H1 (cell line): ENCODE measurements around the gene ACAA1. TPM values are rescaled to one million over a fixed set of nuclear protein-coding genes. Genes with fewer than 3 reads are reported as not detected.

Source experiments
- CTCF ChIA-PET: fragments of 300-600 bp; sonication (Branson Sonifier 250); formaldehyde crosslinking; loops from one replicate; lab custom pipeline; 2021; ENCODE audit not compliant: partially characterized antibody; lab: Charles Lee
- POLR2A ChIA-PET: fragments of 300-600 bp; sonication (Branson Sonifier 250); formaldehyde crosslinking; loops from one replicate; lab custom pipeline; 2021; ENCODE audit warnings: inconsistent platforms; ENCODE audit not compliant: partially characterized antibody; lab: Charles Lee
- DNase-seq, 2 experiments: peaks; one replicate each; pipeline versions ENCODE4 v3.0.0 to v3.0.0-alpha.2; 2010 to 2022; ENCODE audit warnings: low spot score in 2 of 2, low read depth in 1 of 2, mixed read lengths in 1 of 2
- FAIRE-seq: peaks from 2 replicates; lab custom pipeline; 2011; peaks lifted over from hg19 to GRCh38; lab: Jason Lieb, UNC
- H2AFZ ChIP-seq: 2 replicates; pipeline ENCODE4 v1.8.1; 2012; ENCODE audit warnings: low read length, inconsistent platforms
- H2AK5ac ChIP-seq: 2 replicates; pipeline ENCODE4 v1.6.1; 2013; ENCODE audit warnings: low read depth, low read length
- H2BK120ac ChIP-seq: replicated peaks from 2 replicates; pipeline ENCODE3; 2013; ENCODE audit warnings: low read depth, low read length, inconsistent platforms
- H2BK12ac ChIP-seq: 2 replicates; pipeline ENCODE4 v1.6.1; 2013; ENCODE audit warnings: low read depth, low read length
- H2BK15ac ChIP-seq: 2 replicates; pipeline ENCODE4 v1.6.1; 2013; ENCODE audit warnings: low read length
- H2BK20ac ChIP-seq: 2 replicates; pipeline ENCODE4 v1.6.1; 2013; ENCODE audit warnings: low read length
- H2BK5ac ChIP-seq: 2 replicates; pipeline ENCODE4 v1.6.1; 2013; ENCODE audit warnings: low read depth, low read length
- H3K14ac ChIP-seq: 2 replicates; pipeline ENCODE4 v1.6.1; 2013; ENCODE audit warnings: inconsistent platforms; ENCODE audit not compliant: insufficient read length
- H3K18ac ChIP-seq: 2 replicates; pipeline ENCODE4 v1.6.1; 2013; ENCODE audit warnings: low read length; ENCODE audit errors: extremely low read depth
- H3K23ac ChIP-seq: 2 replicates; pipeline ENCODE4 v1.6.1; 2013; ENCODE audit warnings: inconsistent platforms; ENCODE audit not compliant: insufficient read length
- H3K23me2 ChIP-seq: 2 replicates; pipeline ENCODE4 v1.6.1; 2013; ENCODE audit warnings: low read depth, low read length
- H3K27ac ChIP-seq: 2 replicates; pipeline ENCODE4 v1.6.1; 2011; ENCODE audit warnings: low read depth, low read length, inconsistent platforms
- H3K27me3 ChIP-seq, 4 experiments: replicated peaks in 1 of 4; 1 replicate in 1 of 4; 2 replicates in 3 of 4; pipeline versions ENCODE4 v1.6.1 to v1.8.1; 2011 to 2013; ENCODE audit warnings: low read length in 3 of 4, mild to moderate bottlenecking in 3 of 4, inconsistent platforms in 2 of 4, mixed read lengths in 2 of 4, moderate library complexity in 1 of 4; ENCODE audit not compliant: control insufficient read depth in 3 of 4, insufficient read depth in 3 of 4; ENCODE audit errors: extremely low read depth in 1 of 4
- H3K36me3 ChIP-seq, 4 experiments: 2 replicates each; pipeline versions ENCODE4 v1.6.1 to v1.8.1; 2011 to 2013; ENCODE audit warnings: mild to moderate bottlenecking in 4 of 4, low read length in 3 of 4, moderate library complexity in 2 of 4, control low read depth in 1 of 4, inconsistent platforms in 1 of 4; ENCODE audit not compliant: insufficient read depth in 4 of 4, control insufficient read depth in 2 of 4
- H3K4ac ChIP-seq: replicated peaks from 2 replicates; pipeline ENCODE3; 2013; ENCODE audit warnings: low read length, low read depth, mixed read lengths, inconsistent platforms; ENCODE audit not compliant: insufficient read length
- H3K4me1 ChIP-seq, 4 experiments: replicated peaks in 1 of 4; 1 replicate in 1 of 4; 2 replicates in 3 of 4; pipeline versions ENCODE4 v1.6.1 to v1.8.1; 2011 to 2013; ENCODE audit warnings: low read length in 3 of 4, inconsistent platforms in 2 of 4, mixed read lengths in 1 of 4; ENCODE audit not compliant: insufficient read depth in 4 of 4, control insufficient read depth in 3 of 4
- H3K4me2 ChIP-seq, 2 experiments: 2 replicates each; pipeline versions ENCODE4 v1.6.1 to v1.8.1; 2011 to 2013; ENCODE audit warnings: low read depth in 2 of 2, low read length in 2 of 2, control low read depth in 1 of 2, inconsistent platforms in 1 of 2, mild to moderate bottlenecking in 1 of 2; ENCODE audit not compliant: insufficient read depth in 1 of 2
- H3K4me3 ChIP-seq, 4 experiments: fragments of 200-600, 300-600 bp in 1 of 4; sonication (generic), shearing (Covaris generic), sonication (Bioruptor Twin) in 1 of 4; 2 replicates each; pipeline versions ENCODE4 v1.5.1 to v1.8.1; 2011 to 2016; ENCODE audit warnings: low read length in 4 of 4, low read depth in 3 of 4, control low read depth in 2 of 4, inconsistent platforms in 2 of 4, mild to moderate bottlenecking in 2 of 4, mixed read lengths in 1 of 4, moderate library complexity in 1 of 4; ENCODE audit not compliant: insufficient read depth in 2 of 4; ENCODE audit errors: extremely low read depth in 1 of 4
- H3K56ac ChIP-seq: replicated peaks from 2 replicates; pipeline ENCODE3; 2013; ENCODE audit warnings: low read depth, mild to moderate bottlenecking, mixed read lengths, low read length, inconsistent platforms; ENCODE audit not compliant: insufficient read length
- H3K79me1 ChIP-seq: 2 replicates; pipeline ENCODE4 v1.6.1; 2013; ENCODE audit warnings: low read depth, low read length, control low read depth
- H3K79me2 ChIP-seq, 2 experiments: 2 replicates each; pipeline versions ENCODE4 v1.6.1 to v1.8.1; 2012 to 2013; ENCODE audit warnings: low read length in 2 of 2, mild to moderate bottlenecking in 2 of 2, inconsistent platforms in 1 of 2; ENCODE audit not compliant: insufficient read depth in 2 of 2, control insufficient read depth in 1 of 2
- H3K9ac ChIP-seq, 4 experiments: replicated peaks in 1 of 4; 1 replicate in 1 of 4; 2 replicates in 3 of 4; pipeline versions ENCODE4 v1.6.1 to v1.8.1; 2011 to 2013; ENCODE audit warnings: low read depth in 3 of 4, low read length in 3 of 4, control low read depth in 2 of 4, mild to moderate bottlenecking in 2 of 4, moderate library complexity in 2 of 4, inconsistent platforms in 1 of 4; ENCODE audit errors: extremely low read depth in 1 of 4
- H3K9me3 ChIP-seq, 2 experiments: 2 replicates each; pipeline versions ENCODE4 v1.6.1 to v1.8.1; 2012 to 2013; ENCODE audit warnings: mild to moderate bottlenecking in 2 of 2, moderate library complexity in 2 of 2, control low read depth in 1 of 2, inconsistent platforms in 1 of 2, low read depth in 1 of 2, low read length in 1 of 2, mixed read lengths in 1 of 2; ENCODE audit not compliant: insufficient read depth in 2 of 2
- H4K20me1 ChIP-seq, 2 experiments: replicated peaks in 1 of 2; 2 replicates each; pipeline versions ENCODE3 to v1.8.1; 2011 to 2013; ENCODE audit warnings: inconsistent platforms in 2 of 2, low read length in 2 of 2, mild to moderate bottlenecking in 1 of 2; ENCODE audit not compliant: insufficient read depth in 2 of 2, control insufficient read depth in 1 of 2
- H4K5ac ChIP-seq: 2 replicates; pipeline ENCODE4 v1.6.1; 2013; ENCODE audit warnings: low read length, low read depth, mixed read lengths, inconsistent platforms; ENCODE audit not compliant: insufficient read length
- H4K8ac ChIP-seq: 2 replicates; pipeline ENCODE4 v1.8.0; 2013; ENCODE audit warnings: mild to moderate bottlenecking, moderate library complexity, low read length, inconsistent platforms; ENCODE audit not compliant: insufficient read depth; ENCODE audit errors: extremely low read depth
- H4K91ac ChIP-seq: replicated peaks from 2 replicates; pipeline ENCODE3; 2013; ENCODE audit warnings: low read length, mixed read lengths, inconsistent platforms; ENCODE audit not compliant: insufficient read length
- CHD2 ChIP-seq: IDR thresholded peaks from 2 replicates; pipeline ENCODE4 v1.6.1; 2012; ENCODE audit warnings: low read length, improper control_type of control experiment
- EZH2 ChIP-seq: fragments of 200-600 bp; sonication (generic); IDR thresholded peaks from 2 replicates; pipeline ENCODE4 v1.7.1; 2012; ENCODE audit warnings: low read depth, mild to moderate bottlenecking, moderate library complexity, low read length, inconsistent platforms; ENCODE audit not compliant: severe bottlenecking
- JUND ChIP-seq: IDR thresholded peaks from 2 replicates; pipeline ENCODE4 v1.6.1; 2011; ENCODE audit warnings: mild to moderate bottlenecking, improper control_type of control experiment, low read length
- RFX5 ChIP-seq: IDR thresholded peaks from 2 replicates; pipeline ENCODE4 v1.6.1; 2011; ENCODE audit warnings: low read depth, low read length, improper control_type of control experiment, borderline replicate concordance
- SP2 ChIP-seq: IDR thresholded peaks from 2 replicates; pipeline ENCODE4 v1.6.1; 2012; ENCODE audit warnings: mild to moderate bottlenecking, low read length, inconsistent platforms
- SUZ12 ChIP-seq: fragments of 200-600 bp; sonication (generic); IDR thresholded peaks from 2 replicates; pipeline ENCODE4 v1.6.1; 2012; ENCODE audit warnings: mild to moderate bottlenecking, inconsistent platforms, low read length, moderate library complexity, mixed read lengths
- WGBS, 2 experiments: shearing (Covaris generic) in 1 of 2; methylation state at CpG; one replicate each; pipeline versions ENCODE4 v1.1.6 to v1.1.7; 2013 to 2015; ENCODE audit warnings: low lambda C conversion rate in 2 of 2, mixed read lengths in 2 of 2, inconsistent platforms in 1 of 2, low coverage in 1 of 2, missing lambda C conversion rate in 1 of 2; ENCODE audit not compliant: insufficient replicate concordance in 2 of 2, insufficient coverage in 1 of 2, insufficient read length in 1 of 2; ENCODE audit errors: extremely low coverage in 1 of 2, missing lambda C conversion rate in 1 of 2; 5-methylcytosine and 5-hydroxymethylcytosine counted together
- polyA plus RNA-seq, 7 experiments: library from polyadenylated mRNA; depleted of rRNA in 3 of 7; stranded (reverse) in 5 of 7; unstranded in 2 of 7; fragments of >200 nt in 5 of 7; fragments of 200-250 nt in 2 of 7; gene quantifications; 1 replicate in 5 of 7; 2 replicates in 1 of 7; 4 replicates in 1 of 7; pipeline versions ENCODE4 v1.2.1 to v1.2.3, GENCODE V29; 2011 to 2013; ENCODE audit warnings: missing spikeins in 2 of 7, mixed read lengths in 2 of 7
- total RNA-seq: library from RNA; stranded (reverse); fragmentation: NEBNext Ultra II Directional; extraction: Animal tissue kit (Norgen Biotek cat#: 25700); gene quantifications from 2 replicates; pipeline ENCODE4 v1.2.1, GENCODE V29; 2021

The ACAA1 gene
- total and polyA plus RNA-seq, 2 of the 8 experiments (the other 6 are each of a cell fraction or from before 2014, with no cell fraction given), result 23.1 to 34.8 TPM

- Histone ChIP-seq H4K5ac (no peak overlapping the region), H3K23ac (no peak overlapping the region), H3K14ac (peak overlapping the region; percentile 29), H2BK12ac (no peak overlapping the region), H3K56ac (no peak overlapping the region), H3K9me3 (no peaks in the 10 kb centered on the region), H3K79me2 (peaks cover 0 to 12% of the 10 kb centered on the region in 2 experiments; a peak in 1 of 4 replicates), H2BK20ac (no peak overlapping the region), H4K20me1 (peaks cover 0 to 2% of the 10 kb centered on the region in 2 experiments), H3K18ac (no peak overlapping the region), H4K91ac (no peak overlapping the region), H3K27ac (no peak overlapping the region), H2BK5ac (no peak overlapping the region), H2BK15ac (no peak overlapping the region), H3K4ac (no peak overlapping the region), H3K9ac (no peak overlapping the region; a peak in 2 of 7 replicates), H3K4me1 (peaks cover 7 to 16% (median 13%) of the 10 kb centered on the region in 4 experiments), H3K4me3 (peak overlapping the region; percentile 73 to 87 (median 84); a peak in 7 of 8 replicates), H3K4me2 (peak overlapping the region; percentile 64 to 95)
- CTCF ChIA-PET, result interaction anchor here (0.9 to 8.1 kb wide), 10 partner anchors 14 to 382 kb away, joined by 3 to 52 read pairs (median 4); no protein-coding TSS in a partner anchor
- POLR2A ChIA-PET, result interaction anchor here (0.7 to 3.7 kb wide), 8 partner anchors 8 to 179 kb away, joined by 3 to 38 read pairs (median 3); partner anchors contain the start of gene OXSR1
- 98% methylated on average over 7 of the region's 7 CpGs; no CpG with 5 or more reads in 1 of the 2 experiments for WGBS, 2 experiments
- TF ChIP-seq JUND, result no peak
- no peak for TF ChIP-seq EZH2
- TF ChIP-seq SP2, result no peak
- no peak for TF ChIP-seq SUZ12
- TF ChIP-seq RFX5, result no peak
- TF ChIP-seq CHD2, result no peak
- TF ChIP-seq, all 59 proteins: peak for 0
- peak in 1 of 2 experiments; percentile 35 for DNase-seq
- FAIRE-seq, result no peak
- Histone ChIP-seq H2AK5ac (no peak overlapping the region), H2AFZ (no peak overlapping the region), H4K8ac (no peak overlapping the region), H3K36me3 (peaks cover 3 to 11% (median 8%) of the 10 kb centered on the region in 4 experiments; a peak in 4 of 8 replicates), H3K27me3 (no peaks in the 10 kb centered on the region), H3K79me1 (no peaks in the 10 kb centered on the region; the same call in 1 of the 2 replicates), H2BK120ac (no peak overlapping the region), H3K23me2 (peaks cover 21% of the 10 kb centered on the region)
Observed at GRCh38 chr3:38139652-38140051, 2.7 kb upstream of the ACAA1 start.
